Activated CD8-positive, alpha-beta memory T cell treated with anti-CD3 and anti-CD28 coated beads, Interleukin-2, amount 50 U/mL, for 48 hours (primary cell): ENCODE results near the gene GSPT1.
A peak's percentile ranks its signal among the peaks of the same experiment; 100 is the strongest.
"Not testable (repeated sequence)": the region's sequence is repeated elsewhere in the genome, so short reads cannot be mapped to it uniquely, and the experiment has no call there.

ENCODE experiments used
- DNase-seq: peaks from one replicate; pipeline ENCODE4 v3.0.0-alpha.2; 2020

GSPT1 gene

DNA sequence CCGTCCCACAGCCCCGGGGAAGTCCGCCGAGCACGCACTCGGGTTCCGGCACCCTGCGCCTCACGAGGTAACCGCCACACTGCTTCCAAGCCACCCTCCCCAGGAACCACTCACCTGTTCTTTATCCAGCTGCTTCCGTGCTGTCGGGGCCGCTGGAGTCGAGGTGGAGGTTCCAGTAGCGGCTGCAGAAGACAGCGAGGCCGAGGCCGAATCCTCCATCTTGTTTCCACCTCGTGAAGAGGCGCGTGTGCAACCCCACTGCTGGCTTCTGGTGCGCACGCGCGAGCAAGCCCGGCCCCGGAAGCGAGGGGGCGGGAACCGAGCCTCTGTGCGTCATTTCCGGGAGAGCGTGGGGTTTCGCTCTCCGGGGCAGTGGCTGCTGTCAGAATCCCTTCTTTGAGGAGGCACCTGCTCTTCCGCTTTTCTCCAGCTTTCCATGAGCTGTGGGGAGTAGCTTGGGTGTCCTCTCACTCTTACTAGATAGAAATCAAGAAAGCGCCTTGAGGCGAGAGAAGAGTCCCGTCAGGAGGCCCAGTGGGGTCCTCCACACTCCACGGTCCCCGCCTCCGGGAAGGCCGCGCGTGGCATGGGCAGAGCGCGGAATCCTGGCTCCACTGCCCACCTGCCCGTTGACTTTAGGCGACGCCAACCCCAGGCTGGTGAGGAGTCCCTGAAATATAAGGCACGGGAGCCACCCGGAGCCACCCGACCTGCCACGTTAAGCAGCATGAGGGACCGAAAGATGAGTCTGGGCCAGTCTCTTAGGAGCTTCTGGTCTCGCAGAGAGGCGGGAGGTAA is 64.3 kb downstream of the GSPT1 start, which contains the start of gene RSL1D1:
Gene RSL1D1, minus strand, starts transcription at position 249 of the 798 bp plus-strand sequence. Its CDS starts 30 bp downstream, at position 219.
- peak; percentile 97 for DNase-seq

DNA sequence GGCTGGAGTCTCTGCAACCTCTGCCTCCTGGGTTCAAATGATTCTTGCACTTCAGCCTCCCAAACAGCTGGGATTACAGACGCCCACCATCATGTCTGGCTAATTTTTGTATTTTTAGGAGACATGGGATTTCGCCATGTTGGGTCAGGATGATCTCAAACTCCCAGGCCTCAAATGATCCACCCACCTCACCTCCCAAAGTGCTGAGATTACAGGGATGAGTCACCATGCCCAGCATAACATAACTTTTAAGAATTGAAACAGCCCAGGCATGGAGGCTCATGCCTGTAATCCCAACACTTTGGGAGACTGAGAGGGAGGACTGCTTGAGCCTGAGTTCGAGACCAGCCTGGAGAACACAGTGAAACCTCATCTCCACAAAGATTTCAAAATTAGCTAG is 66.9 kb downstream of the GSPT1 start:
- no peak for DNase-seq

DNA sequence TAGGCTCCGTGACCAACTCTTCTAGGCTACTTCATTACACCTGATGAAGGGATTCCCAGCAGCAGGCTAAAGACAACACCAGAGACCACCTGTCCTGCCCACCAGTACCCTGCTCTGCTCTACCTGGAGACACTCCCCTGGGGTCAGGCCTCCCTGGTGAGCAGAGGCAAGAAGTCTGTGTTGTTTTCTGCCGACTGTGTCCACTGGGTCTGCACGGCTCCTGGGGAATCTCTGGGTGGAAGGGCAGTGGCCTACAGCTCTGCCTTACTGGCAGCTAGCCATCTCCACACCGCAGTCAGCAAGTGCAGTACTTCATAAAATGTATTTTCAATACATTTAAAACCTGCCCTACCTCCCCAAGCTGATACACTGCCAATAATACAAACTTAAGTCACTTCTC is 71.3 kb downstream of the GSPT1 start:
- DNase-seq = no peak

DNA sequence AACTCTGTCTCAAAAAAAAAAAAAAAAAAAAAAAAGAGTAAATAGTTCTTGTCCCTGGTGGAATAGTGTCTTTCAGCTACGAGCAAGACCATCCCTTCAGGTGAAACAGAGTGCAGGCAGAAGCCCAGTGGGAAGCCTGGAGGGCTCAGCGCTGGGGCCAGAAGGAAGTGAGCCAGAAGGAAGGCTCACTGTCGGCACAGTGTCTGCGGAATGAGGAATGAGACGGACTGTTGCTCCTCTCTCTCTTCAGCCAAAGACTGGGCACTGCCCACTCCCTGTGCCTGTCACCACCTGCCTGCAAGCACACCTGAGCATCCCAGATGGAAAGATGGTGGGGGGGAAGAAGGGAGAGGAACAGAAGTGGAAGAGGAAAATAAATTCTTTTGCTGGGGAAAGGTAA is 71.9 kb downstream of the GSPT1 start:
- DNase-seq = no peak

DNA sequence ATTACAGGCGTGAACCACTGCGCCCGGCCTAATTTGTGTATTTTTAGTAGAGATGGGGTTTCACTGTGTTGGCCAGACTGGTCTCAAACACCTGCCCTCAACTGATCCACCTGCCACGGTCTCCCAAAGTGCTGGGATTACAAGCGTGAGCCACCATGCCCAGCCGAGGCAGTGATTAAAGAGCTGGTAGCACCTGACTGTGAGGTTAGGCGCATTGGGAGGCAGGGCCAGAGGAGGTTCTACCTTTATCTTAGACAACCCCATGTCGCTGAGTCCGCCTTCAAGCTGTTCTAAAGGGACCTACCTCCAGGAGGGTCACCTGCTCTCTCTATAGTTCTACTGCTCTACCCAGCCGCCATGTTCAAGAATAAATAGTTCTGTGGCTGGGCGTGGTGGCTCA is 72.5 kb downstream of the GSPT1 start:
- DNase-seq = no peak

DNA sequence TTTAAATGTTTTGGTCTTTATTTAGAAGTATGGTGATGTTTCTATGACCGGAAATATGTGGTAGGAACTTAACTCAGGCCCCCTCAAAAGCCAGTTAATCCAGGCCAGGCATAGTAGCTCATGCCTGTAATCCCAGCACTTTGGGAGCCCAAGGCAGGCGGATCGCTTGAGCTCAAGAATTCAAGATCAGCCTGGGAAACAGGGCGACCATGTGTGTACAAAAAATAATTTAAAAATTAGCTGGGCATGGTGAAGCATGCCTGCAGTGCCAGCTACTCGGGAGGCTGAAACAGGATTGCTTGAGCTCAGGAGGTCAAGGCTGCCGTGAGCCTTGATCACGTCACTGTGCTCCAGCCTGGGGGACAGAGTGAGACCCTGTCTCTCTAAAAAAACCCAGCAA is 74.7 kb downstream of the GSPT1 start:
- DNase-seq = no peak

DNA sequence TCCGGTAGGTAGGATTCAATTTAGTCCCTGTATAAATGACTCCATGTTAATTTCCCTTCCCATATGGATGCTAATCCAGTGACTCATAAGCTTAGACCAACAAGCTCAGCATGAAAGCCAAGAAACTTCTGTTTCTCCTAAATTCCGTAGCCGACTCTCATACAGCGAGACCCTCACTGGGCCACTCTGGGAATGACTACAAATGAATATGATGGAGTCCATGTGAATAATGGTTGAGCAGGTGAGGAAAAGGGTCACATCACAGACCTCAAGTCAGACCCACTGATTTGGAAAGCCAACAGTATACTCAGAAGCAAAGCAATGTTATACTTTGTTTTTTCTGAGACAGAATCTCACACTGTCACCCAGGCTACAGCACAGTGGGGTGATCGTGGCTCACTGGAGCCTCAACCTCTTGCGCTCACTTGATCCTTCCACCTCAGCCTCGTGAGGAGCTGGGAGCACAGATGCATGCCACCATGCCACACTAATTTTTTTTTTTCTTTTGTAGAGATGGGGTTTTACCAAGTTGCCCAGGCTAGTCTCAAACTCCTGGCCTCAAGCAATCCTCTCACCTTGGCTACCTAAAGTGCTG is 79.0 kb downstream of the GSPT1 start:
- DNase-seq = no peak

DNA sequence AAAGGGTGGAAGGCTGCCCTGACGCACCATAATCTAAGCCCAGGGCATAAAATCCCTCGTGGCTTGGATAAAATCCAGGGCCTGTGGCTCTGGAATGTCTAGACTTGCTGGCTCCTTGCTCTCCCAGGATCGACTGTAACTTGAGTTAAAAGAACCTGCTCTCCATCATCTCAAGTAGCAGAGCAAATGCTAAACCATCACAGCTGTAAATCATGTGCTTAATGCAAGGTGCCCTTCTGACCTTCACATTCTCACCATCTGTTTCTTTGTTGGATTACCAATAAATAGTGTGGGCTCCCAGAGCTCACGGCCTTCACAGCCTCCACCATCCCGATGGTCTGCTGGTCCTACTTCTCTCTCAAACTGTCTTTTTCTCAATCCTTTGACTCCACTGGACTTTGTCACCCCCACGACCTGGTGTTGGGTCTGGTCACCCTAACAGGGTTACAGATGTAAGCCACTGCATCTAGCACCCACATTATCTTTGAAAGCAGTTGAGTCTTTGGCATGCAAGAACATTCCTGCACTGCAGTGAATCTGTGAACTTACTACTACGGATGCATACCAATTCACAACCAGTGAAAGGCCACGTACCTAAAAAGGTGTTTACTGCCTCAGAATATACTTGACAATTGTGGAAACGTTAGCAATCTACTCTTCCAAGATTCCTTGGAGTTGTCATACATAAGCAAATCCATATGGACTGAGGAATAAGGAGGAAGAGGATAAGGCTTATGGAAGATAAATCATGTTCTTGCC is 79.7 kb downstream of the GSPT1 start:
- no peak for DNase-seq

DNA sequence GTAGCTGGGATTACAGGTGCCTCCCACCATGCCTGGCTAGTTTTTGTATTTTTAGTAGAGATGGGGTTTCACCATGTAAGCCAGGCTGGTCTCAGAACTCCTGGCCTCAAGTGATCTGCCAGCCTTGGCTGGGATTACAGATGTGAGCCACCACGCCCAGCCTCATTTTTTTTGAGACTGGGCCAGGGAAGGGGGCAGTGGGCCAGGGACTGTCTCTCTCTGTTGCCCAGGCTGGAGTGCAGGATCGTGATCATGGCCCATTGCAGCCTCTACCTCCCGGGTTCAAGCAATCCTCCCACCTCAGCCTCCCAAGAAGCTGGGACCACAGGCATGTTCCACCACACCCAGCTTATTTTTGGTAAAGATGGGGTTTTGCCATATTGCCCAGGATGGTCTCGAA is 80.4 kb downstream of the GSPT1 start:
- DNase-seq = no peak

DNA sequence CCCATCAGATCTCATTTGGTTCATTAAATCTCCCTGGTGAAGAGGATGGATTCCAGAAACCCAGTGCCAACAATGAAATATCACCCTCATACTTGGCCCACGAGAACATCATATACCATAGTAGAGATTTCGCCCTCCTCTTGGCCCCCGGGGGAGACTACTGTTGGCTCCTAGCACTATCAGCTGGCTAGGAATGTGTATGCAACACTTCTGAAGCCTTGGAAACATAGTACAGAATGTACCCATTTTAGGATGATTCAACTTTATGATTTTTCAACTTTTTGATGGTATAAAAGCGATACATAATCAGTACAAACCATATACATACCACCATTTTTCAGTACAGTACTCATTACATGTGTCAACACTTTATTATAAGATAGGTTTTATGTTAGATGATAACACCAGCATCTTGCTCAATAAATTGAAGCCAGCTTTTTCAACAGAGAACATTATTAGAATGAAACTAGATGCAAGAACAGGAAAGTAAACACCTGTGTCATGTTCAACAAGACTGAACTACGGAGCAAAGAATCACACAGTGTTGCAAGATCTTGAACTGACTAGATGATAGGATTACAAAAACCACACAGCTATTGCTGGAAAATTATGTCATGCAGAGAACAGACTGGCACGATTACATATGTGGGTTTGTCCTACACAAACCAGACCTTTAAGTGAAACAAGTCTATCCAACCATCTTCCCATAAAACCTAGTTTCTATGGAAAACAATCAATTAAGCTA is 81.6 kb downstream of the GSPT1 start:
- DNase-seq = no peak

DNA sequence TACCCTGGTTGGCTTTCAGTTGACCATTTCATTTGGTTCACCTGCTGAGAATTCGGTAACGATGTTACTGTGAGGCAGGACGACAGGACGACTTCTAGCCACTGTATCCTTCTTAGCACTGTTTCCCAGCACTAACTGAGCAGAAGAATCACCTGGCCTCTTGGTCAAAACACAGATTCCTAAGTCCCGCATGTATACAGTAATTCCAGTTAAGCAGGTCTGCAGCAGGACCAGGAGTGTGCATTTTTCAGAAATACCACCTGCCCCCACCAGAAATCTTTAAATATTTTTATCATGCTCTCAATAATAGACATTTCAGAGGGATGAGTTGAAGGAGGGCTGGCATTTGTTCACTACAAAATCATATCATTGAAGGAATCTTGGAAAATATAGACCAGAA is 87.1 kb downstream of the GSPT1 start:
- DNase-seq = no peak

DNA sequence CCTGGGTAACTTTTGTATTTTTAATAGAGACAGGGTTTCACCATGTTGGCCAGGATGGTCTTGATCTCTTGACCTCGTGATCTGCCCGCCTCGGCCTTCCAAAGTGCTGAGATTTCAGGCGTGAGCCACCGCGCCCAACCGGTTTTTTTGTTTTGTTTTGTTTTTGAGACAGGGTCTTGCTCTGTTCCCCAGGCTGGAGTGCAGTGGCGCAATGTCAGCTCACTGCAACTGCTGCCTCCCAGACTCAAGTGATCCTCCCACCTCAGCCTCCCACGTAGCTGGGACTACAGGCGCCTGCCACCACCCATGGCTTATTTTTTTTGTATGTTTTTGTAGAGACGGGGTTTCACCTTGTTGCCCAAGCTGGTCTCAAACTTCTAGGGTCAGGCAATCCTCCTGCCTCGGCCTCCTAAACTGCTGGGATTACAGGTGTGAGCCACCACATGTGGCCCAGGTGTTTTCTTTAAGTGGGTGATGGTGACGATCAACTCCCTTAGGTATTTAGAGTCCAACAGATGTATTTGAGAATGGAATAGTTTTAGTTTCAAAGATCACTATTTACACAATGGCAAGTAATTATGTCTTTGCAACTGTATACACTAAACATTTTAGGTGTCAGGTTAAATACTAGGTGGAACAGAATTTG is 90.1 kb downstream of the GSPT1 start:
- not testable (repeated sequence) for DNase-seq

DNA sequence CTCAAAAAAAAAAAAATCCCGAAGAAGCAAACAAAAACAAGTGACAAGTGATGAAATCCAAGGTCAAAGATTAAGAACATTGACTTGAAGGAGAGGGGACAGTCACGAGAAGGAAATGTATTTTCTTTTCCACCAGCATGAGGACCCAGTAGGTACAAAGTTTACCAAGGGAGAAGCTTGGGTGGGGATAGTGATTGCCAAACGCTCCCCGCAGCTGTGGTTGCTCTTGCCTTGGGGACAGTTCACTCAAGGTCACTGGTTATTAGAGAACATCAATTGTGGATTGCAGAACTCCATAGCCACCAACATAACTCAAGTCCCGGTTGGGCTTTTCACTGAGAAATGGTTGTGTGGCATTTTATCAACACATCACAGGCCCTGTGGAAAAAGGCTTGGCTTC is 91.4 kb downstream of the GSPT1 start:
- no peak for DNase-seq

DNA sequence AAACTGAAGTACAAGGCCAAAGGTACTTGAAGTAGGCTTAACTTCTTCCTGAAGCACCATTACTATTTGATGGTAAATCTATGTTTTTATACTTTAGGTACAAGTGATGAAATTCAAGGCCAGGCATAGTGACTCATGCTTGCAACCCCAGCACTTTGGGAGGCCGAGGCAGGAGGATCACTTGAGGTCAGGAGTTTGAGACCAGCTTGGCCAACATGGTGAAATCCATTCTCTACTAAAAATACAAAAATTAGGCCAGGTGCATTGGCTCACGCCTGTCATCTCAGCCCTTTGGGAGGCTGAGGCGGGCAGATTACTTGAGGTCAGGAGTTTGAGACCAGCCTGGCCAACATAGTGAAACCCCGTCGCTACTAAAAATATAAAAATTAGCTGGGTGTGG is 92.1 kb downstream of the GSPT1 start:
- DNase-seq = not testable (repeated sequence)

DNA sequence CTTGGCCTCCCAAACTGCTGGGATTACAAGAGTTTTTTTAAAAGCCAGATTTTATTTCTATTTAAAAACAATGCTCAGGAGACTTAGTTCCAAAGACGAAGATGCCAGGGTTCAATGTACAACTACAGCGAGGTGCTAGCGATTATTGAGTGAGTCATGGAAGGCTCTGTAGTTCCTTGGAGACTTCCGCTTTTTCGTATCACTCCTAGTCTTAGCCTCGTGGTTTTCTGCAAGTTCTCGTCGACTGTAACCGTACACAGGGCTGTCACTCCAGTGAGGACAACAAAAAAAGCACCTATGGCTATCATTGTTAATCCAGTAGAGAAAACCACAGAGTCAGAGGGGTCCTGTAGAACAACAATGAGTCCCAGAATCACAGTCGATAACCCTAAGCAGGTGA is 96.0 kb downstream of the GSPT1 start:
- DNase-seq = no peak

DNA sequence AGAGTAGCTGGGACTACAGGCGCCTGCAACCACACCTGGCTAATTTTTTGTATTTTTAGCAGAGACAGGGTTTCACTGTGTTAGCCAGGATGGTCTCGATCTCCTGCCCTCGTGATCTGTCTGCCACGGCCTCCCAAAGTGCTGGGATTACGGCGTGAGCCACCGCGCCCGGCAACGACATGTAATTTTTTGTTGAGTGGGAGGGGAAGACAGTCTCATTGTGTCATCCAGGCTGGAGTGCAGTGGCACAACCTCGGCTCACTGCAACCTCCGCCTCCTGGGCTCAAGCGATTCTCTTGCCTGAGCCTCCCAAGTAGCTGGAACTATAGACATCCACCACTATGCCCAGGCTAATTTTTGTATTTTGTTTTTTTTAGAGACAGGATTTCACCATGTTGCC is 96.8 kb downstream of the GSPT1 start:
- not testable (repeated sequence) for DNase-seq
